Neuronal stem cell (in vitro differentiated cells): ENCODE results near the gene PIR.

Experiments
- DNase-seq: peaks from one replicate; pipeline ENCODE4 v3.0.0-alpha.2; 2013; ENCODE audit warnings: low spot score
- H2AFZ ChIP-seq: one replicate; pipeline ENCODE4 v1.6.1; 2013; ENCODE audit warnings: mild to moderate bottlenecking, low read length, inconsistent platforms
- H2AK5ac ChIP-seq: 2 replicates; pipeline ENCODE4 v1.6.1; 2013; ENCODE audit warnings: low read depth, mild to moderate bottlenecking, inconsistent platforms, low read length, moderate library complexity, mixed read lengths
- H2BK120ac ChIP-seq: 2 replicates; pipeline ENCODE4 v1.6.1; 2013; ENCODE audit warnings: low read depth, mild to moderate bottlenecking, inconsistent platforms, low read length, moderate library complexity, mixed read lengths
- H2BK12ac ChIP-seq: one replicate; pipeline ENCODE4 v1.6.1; 2013; ENCODE audit warnings: low read length, inconsistent platforms
- H2BK15ac ChIP-seq: 2 replicates; pipeline ENCODE4 v1.6.1; 2013; ENCODE audit warnings: mild to moderate bottlenecking, low read length, inconsistent platforms, mixed read lengths
- H2BK5ac ChIP-seq: one replicate; pipeline ENCODE4 v1.6.1; 2013; ENCODE audit warnings: inconsistent platforms, mild to moderate bottlenecking, low read length, moderate library complexity
- H3K14ac ChIP-seq: one replicate; pipeline ENCODE4 v1.6.1; 2013; ENCODE audit warnings: low read length, inconsistent platforms
- H3K18ac ChIP-seq: 2 replicates; pipeline ENCODE4 v1.6.1; 2013; ENCODE audit warnings: low read length, inconsistent platforms
- H3K23ac ChIP-seq: 2 replicates; pipeline ENCODE4 v1.6.1; 2013; ENCODE audit warnings: low read depth, mild to moderate bottlenecking, mixed read lengths, low read length, inconsistent platforms; ENCODE audit not compliant: poor library complexity
- H3K27ac ChIP-seq: replicated peaks from 3 replicates; pipeline ENCODE4 v1.5.1; 2013; ENCODE audit warnings: low read length, inconsistent platforms
- H3K27me3 ChIP-seq, 3 experiments: 2 replicates each; pipeline ENCODE4 v1.6.1; 2013; ENCODE audit warnings: low read length in 3 of 3, mild to moderate bottlenecking in 2 of 3, inconsistent platforms in 1 of 3, low read depth in 1 of 3, mixed read lengths in 1 of 3, moderate library complexity in 1 of 3; ENCODE audit not compliant: control insufficient read depth in 3 of 3, insufficient read depth in 3 of 3
- H3K36me3 ChIP-seq, 2 donors: replicated peaks in 1 of 2; 2 replicates each; pipeline ENCODE4 v1.6.1; 2013; ENCODE audit warnings: low read length in 2 of 2; ENCODE audit not compliant: control insufficient read depth in 2 of 2, insufficient read depth in 2 of 2
- H3K4ac ChIP-seq: 2 replicates; pipeline ENCODE4 v1.6.1; 2013; ENCODE audit warnings: inconsistent platforms, mild to moderate bottlenecking, low read length, moderate library complexity
- H3K4me1 ChIP-seq, 2 donors: 1 replicate in 1 of 2; 2 replicates in 1 of 2; pipeline ENCODE4 v1.6.1; 2013; ENCODE audit warnings: low read length in 2 of 2, low read depth in 1 of 2; ENCODE audit not compliant: control insufficient read depth in 2 of 2, insufficient read depth in 1 of 2
- H3K4me2 ChIP-seq: one replicate; pipeline ENCODE4 v1.6.1; 2013; ENCODE audit warnings: mild to moderate bottlenecking, low read length, inconsistent platforms; ENCODE audit not compliant: insufficient read depth, poor library complexity, severe bottlenecking
- H3K4me3 ChIP-seq, 2 donors: 2 replicates each; pipeline ENCODE4 v1.5.1; 2013; ENCODE audit warnings: low read length in 2 of 2, mild to moderate bottlenecking in 2 of 2, inconsistent platforms in 1 of 2, moderate library complexity in 1 of 2
- H3K79me1 ChIP-seq: one replicate; pipeline ENCODE4 v1.6.1; 2013; ENCODE audit warnings: low read depth, mild to moderate bottlenecking, inconsistent platforms, low read length, moderate library complexity
- H3K9ac ChIP-seq: one replicate; pipeline ENCODE4 v1.6.1; 2013; ENCODE audit warnings: mild to moderate bottlenecking, low read depth, low read length, inconsistent platforms; ENCODE audit not compliant: poor library complexity
- H3K9me3 ChIP-seq, 2 donors: replicated peaks in 1 of 2; 2 replicates each; pipeline versions ENCODE3 to v1.6.1; 2013; ENCODE audit warnings: low read length in 2 of 2, mild to moderate bottlenecking in 2 of 2, inconsistent platforms in 1 of 2, low read depth in 1 of 2, mixed read lengths in 1 of 2, moderate library complexity in 1 of 2; ENCODE audit not compliant: control insufficient read depth in 2 of 2, insufficient read depth in 1 of 2
- H4K8ac ChIP-seq: one replicate; pipeline ENCODE4 v1.6.1; 2013; ENCODE audit warnings: low read depth, mild to moderate bottlenecking, inconsistent platforms, low read length, moderate library complexity
- H4K91ac ChIP-seq: one replicate; pipeline ENCODE4 v1.6.1; 2013; ENCODE audit warnings: low read length, low read depth, mild to moderate bottlenecking, inconsistent platforms; ENCODE audit not compliant: poor library complexity
- WGBS, 2 donors: extraction: QIAGEN DNeasy Blood & Tissue Kit; methylation state at CpG; one replicate each; pipeline ENCODE4 v1.1.7; 2013; ENCODE audit warnings: missing lambda C conversion rate in 2 of 2, mixed read lengths in 1 of 2; ENCODE audit not compliant: insufficient read length in 2 of 2, insufficient replicate concordance in 1 of 2; ENCODE audit errors: extremely low coverage in 2 of 2; 5-methylcytosine and 5-hydroxymethylcytosine counted together

The PIR gene

DNA sequence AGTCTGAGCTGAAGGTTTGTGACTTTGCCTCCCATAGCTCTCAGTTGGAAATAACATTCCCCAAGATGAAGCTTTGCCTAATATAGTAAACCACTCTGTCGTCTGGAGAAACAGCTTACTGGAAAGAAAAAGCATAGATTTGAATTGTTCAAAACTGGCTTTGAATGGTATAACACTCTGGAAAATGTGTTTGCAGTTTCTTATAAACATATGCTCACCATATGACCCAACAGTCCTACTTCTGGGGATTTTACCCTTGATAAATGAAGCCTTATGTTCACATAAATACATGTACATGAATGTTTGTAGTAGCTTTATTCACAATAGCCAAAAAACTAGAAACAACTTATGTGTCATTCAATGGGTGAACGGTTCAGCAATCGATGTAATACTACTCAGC, 119.2 kb downstream of the PIR start:
- Histone ChIP-seq H2BK5ac (no peak overlapping the region), H3K4me3 (no peak overlapping the region), H3K9ac (no peak overlapping the region), H4K8ac (no peak overlapping the region), H3K27me3 (peaks cover 0 to 19% (median 0%) of the 10 kb centered on the region in 3 experiments), H3K4me1 (no peaks in the 10 kb centered on the region), H3K14ac (no peak overlapping the region), H3K18ac (no peak overlapping the region), H2AK5ac (no peak overlapping the region), H3K27ac (no peak overlapping the region), H3K4ac (no peak overlapping the region), H3K36me3 (no peaks in the 10 kb centered on the region), H2BK15ac (no peak overlapping the region), H3K79me1 (no peaks in the 10 kb centered on the region), H3K23ac (no peak overlapping the region), H3K9me3 (no peaks in the 10 kb centered on the region), H2BK120ac (no peak overlapping the region), H4K91ac (no peak overlapping the region), H2BK12ac (no peak overlapping the region), H3K4me2 (no peak overlapping the region), H2AFZ (no peak overlapping the region)
- DNase-seq: no peak
- WGBS, 2 donors: no CpG with 5 or more reads among the region's 3 CpGs

DNA sequence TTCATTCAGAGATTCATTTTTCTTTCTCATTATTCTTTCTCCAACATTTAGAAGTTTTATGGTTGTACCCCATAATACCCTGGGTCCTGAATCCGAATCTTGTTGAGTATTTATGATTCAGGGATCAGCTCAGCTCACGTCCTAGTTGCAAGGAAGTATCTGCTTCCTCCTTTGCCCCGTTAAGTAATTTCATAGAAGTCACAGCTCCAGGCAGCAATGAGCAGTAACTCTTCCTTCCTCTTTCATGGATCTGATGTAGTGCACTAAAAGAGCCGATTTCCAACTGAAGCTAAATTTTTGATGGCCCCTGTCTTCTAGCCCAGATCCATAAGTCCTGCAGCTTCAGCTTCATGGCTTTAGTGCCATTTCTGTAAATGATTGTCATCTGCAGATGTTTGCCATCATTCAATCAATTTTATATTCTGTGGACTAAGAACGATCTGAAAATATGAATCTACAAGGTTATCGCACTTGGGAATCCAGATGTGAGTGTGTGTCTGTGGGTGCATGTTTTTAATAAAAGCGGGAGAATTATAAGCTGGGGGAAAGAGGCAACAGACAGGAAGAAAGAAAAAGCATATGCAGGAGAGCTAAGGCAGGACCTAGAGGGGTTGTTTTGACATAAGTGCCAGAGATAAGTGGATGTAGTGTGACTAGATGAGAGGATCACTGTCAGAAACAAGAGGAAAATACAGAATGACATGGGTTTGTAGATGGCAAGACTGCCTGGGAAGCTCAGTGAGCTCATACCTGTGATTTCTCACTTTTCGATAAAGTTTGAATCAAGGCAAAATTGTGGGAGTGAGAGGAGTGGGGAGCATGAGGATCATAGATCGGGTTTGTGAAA, 126.4 kb downstream of the PIR start:
- Histone ChIP-seq H3K4me2 (no peak overlapping the region), H2BK15ac (no peak overlapping the region), H3K4me3 (no peak overlapping the region), H2BK12ac (no peak overlapping the region), H3K18ac (no peak overlapping the region), H2AK5ac (no peak overlapping the region), H4K8ac (no peak overlapping the region), H2AFZ (no peak overlapping the region), H3K36me3 (no peaks in the 10 kb centered on the region), H3K27me3 (peaks cover 0 to 22% (median 0%) of the 10 kb centered on the region in 3 experiments), H3K79me1 (no peaks in the 10 kb centered on the region), H3K27ac (no peak overlapping the region), H2BK5ac (no peak overlapping the region), H3K9me3 (no peaks in the 10 kb centered on the region), H4K91ac (no peak overlapping the region), H3K23ac (no peak overlapping the region), H3K9ac (no peak overlapping the region), H2BK120ac (no peak overlapping the region), H3K14ac (no peak overlapping the region), H3K4ac (no peak overlapping the region), H3K4me1 (no peaks in the 10 kb centered on the region)
- WGBS, 2 donors: no CpG with 5 or more reads among the region's 9 CpGs
- DNase-seq: no peak

DNA sequence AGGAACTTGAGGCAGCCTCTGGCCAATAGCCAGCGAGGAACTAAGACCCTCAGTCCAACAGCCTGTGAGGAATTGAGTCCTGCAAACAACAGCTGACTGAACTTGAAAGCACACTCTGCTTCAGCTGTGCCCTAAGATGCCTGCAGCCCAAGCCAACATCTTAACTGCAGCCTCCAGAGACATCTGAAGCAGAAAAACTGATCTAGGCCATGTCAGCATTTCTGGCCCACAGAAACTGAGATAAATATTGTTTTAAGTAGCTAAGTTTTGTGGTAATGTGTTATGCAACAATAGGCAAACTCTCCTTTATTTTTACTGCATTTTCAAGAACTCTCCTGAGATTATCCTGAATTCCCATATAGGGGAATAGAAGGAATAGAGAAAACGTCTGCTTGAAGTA, 133.4 kb downstream of the PIR start:
- Histone ChIP-seq H3K79me1 (no peaks in the 10 kb centered on the region), H3K36me3 (no peaks in the 10 kb centered on the region), H3K18ac (no peak overlapping the region), H4K8ac (no peak overlapping the region), H3K27me3 (peaks cover 0 to 9% (median 0%) of the 10 kb centered on the region in 3 experiments), H2BK120ac (no peak overlapping the region), H2BK12ac (no peak overlapping the region), H4K91ac (no peak overlapping the region), H2BK15ac (no peak overlapping the region), H3K4me3 (no peak overlapping the region), H3K9ac (no peak overlapping the region), H2BK5ac (no peak overlapping the region), H3K27ac (no peak overlapping the region), H3K4ac (no peak overlapping the region), H2AFZ (no peak overlapping the region), H3K9me3 (no peaks in the 10 kb centered on the region), H3K23ac (no peak overlapping the region), H3K4me1 (no peaks in the 10 kb centered on the region), H3K14ac (no peak overlapping the region), H2AK5ac (no peak overlapping the region), H3K4me2 (no peak overlapping the region)
- DNase-seq: no peak
- no CpG with 5 or more reads among the region's 2 CpGs for WGBS, 2 donors

DNA sequence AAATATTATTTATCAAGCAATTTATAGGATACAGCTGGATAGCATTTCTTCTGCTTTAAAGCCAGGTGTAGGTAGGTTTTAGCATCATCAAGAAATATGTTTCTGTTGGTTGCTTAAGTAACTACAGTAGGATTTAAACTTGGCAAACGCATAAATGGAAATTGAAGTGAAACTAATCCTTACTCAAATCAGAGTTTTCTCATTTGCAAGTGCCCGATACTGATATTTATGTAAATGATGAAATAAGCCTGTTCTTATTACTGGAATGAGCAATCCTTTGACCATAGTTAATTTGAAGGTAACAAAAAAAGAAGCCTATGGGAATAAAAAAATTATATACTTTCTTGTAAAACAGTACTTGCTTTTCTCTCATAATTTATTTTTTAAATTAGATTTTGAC, 134.6 kb downstream of the PIR start:
- Histone ChIP-seq H3K79me1 (no peaks in the 10 kb centered on the region), H2BK5ac (no peak overlapping the region), H3K14ac (no peak overlapping the region), H2BK12ac (no peak overlapping the region), H3K36me3 (no peaks in the 10 kb centered on the region), H2AFZ (no peak overlapping the region), H3K9me3 (no peaks in the 10 kb centered on the region), H3K27ac (no peak overlapping the region), H4K91ac (no peak overlapping the region), H3K4me1 (no peaks in the 10 kb centered on the region), H3K4me2 (no peak overlapping the region), H2AK5ac (no peak overlapping the region), H4K8ac (no peak overlapping the region), H3K18ac (no peak overlapping the region), H3K23ac (no peak overlapping the region), H3K4me3 (no peak overlapping the region), H3K9ac (no peak overlapping the region), H2BK15ac (no peak overlapping the region), H3K27me3 (peaks cover 0 to 9% (median 0%) of the 10 kb centered on the region in 3 experiments), H2BK120ac (no peak overlapping the region), H3K4ac (no peak overlapping the region)
- DNase-seq: no peak
- no CpG with 5 or more reads among the region's 2 CpGs for WGBS, 2 donors
